Loucy (cell line): ENCODE measurements around the gene PDIA2.

ENCODE experiments used
- EZH2phosphoT487 ChIP-seq: fragments of 200-600 bp; IDR thresholded peaks from 2 replicates; pipeline ENCODE4 v1.6.1; 2018; ENCODE audit warnings: antibody characterized with exemption, mild to moderate bottlenecking, moderate library complexity, borderline replicate concordance
- TF ChIP-seq, protein P1 (sequence below): fragments of 200-600 bp; sonication (generic); conservative IDR thresholded peaks from 2 replicates; pipeline ENCODE4 v1.5.1; 2014; ENCODE audit warnings: mild to moderate bottlenecking, antibody characterized with exemption, low read length

DNA sequence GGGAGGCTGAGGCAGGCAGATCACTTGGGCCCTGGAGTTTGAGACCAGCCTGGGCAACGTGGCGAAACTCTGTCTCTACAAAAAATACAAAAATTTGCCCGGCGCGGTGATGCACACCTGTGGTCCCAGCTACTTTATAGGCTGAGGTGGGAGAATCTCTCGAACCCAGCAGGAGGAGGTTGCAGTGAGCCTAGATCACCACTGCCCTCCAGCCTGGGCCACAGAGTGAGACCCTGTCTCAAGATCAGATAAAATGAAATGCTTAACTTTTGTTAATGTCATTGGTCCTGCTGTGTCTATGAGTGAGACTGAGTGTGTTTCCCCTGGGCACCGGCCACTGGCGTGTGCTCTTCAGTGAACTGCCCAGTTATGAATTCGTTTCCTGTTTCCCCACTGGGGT lies 37.9 kb upstream of the PDIA2 start:
- TF ChIP-seq, protein P1, sequence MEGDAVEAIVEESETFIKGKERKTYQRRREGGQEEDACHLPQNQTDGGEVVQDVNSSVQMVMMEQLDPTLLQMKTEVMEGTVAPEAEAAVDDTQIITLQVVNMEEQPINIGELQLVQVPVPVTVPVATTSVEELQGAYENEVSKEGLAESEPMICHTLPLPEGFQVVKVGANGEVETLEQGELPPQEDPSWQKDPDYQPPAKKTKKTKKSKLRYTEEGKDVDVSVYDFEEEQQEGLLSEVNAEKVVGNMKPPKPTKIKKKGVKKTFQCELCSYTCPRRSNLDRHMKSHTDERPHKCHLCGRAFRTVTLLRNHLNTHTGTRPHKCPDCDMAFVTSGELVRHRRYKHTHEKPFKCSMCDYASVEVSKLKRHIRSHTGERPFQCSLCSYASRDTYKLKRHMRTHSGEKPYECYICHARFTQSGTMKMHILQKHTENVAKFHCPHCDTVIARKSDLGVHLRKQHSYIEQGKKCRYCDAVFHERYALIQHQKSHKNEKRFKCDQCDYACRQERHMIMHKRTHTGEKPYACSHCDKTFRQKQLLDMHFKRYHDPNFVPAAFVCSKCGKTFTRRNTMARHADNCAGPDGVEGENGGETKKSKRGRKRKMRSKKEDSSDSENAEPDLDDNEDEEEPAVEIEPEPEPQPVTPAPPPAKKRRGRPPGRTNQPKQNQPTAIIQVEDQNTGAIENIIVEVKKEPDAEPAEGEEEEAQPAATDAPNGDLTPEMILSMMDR: no peak
- no peak for TF ChIP-seq EZH2phosphoT487
